Measurements from ENCODE around the gene PDE1C.

- TF ChIP-seq, protein P1, sequence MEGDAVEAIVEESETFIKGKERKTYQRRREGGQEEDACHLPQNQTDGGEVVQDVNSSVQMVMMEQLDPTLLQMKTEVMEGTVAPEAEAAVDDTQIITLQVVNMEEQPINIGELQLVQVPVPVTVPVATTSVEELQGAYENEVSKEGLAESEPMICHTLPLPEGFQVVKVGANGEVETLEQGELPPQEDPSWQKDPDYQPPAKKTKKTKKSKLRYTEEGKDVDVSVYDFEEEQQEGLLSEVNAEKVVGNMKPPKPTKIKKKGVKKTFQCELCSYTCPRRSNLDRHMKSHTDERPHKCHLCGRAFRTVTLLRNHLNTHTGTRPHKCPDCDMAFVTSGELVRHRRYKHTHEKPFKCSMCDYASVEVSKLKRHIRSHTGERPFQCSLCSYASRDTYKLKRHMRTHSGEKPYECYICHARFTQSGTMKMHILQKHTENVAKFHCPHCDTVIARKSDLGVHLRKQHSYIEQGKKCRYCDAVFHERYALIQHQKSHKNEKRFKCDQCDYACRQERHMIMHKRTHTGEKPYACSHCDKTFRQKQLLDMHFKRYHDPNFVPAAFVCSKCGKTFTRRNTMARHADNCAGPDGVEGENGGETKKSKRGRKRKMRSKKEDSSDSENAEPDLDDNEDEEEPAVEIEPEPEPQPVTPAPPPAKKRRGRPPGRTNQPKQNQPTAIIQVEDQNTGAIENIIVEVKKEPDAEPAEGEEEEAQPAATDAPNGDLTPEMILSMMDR (conservative IDR thresholded peaks at IDR 0.05; ENCODE audit: low read depth, low read length): peak; percentile 41
- no peak for TF ChIP-seq EZH2 (IDR thresholded peaks at IDR 0.05; ENCODE audit: low read length, unreplicated experiment)
These were observed 31.0 kb downstream of the PDE1C start for GRCh38 chr7:32039000-32039756.
